Measurements from ENCODE around the gene CCDC63.

The CCDC63 gene

DNA sequence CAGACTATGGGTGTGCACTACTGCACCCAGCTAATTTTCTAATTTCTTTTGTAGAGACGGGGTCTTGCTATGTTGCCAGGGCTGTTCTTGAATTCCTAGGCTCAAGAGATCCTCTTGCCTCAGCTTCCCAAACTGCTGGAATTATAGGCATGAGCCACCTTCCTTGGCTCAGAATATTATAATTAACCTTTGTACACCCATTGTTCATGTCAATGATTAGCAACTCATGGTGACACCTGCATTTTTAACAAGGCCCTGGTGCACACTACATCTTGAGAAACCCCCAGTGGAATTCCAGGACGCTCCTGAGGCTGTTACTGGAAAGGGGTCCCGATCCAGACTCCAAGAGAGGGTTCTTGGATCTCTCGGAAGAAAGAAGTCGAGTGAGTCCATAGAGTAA is 28.3 kb upstream of the CCDC63 start:
- no peak overlapping the region for H3K4me3 ChIP-seq (ENCODE audit: low read length)
- H3K36me3 ChIP-seq (ENCODE audit: control insufficient read depth, insufficient read depth, low read length, severe bottlenecking) = no peaks in the 10 kb centered on the region
- no peaks in the 10 kb centered on the region for H3K9me3 ChIP-seq (ENCODE audit: control insufficient read depth, low read length)
- no peak overlapping the region for H3K9ac ChIP-seq (ENCODE audit: low read length)
- H3K27me3 ChIP-seq (replicated peaks; ENCODE audit: control insufficient read depth, insufficient read depth, low read length) = peaks cover 30% of the 10 kb centered on the region
- H3K4me1 ChIP-seq (ENCODE audit: control insufficient read depth, insufficient read depth, low read length) = no peaks in the 10 kb centered on the region
- no peak for DNase-seq (ENCODE audit: low read depth)

DNA sequence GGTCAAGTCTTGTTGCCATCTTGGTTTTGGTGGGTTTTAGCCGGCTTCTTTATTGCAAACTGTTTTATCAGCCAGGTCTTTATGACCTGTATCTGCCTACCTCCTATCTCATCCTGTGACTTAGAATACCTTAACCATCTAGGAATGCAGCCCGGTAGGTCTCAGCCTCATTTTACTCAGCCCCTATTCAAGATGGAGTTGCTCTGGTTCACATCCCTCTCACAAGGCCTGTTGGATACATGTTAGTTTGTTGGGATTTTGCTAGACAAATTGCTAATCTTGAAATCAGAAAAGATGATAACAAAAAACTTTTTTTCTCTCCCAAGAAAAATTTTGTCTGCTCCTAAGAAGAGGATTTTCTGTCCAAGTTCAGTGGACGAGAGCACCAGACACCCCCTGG is 27.6 kb upstream of the CCDC63 start:
- no peaks in the 10 kb centered on the region for H3K4me1 ChIP-seq (ENCODE audit: control insufficient read depth, insufficient read depth, low read length)
- H3K27me3 ChIP-seq (replicated peaks; ENCODE audit: control insufficient read depth, insufficient read depth, low read length) = peaks cover 30% of the 10 kb centered on the region
- H3K9me3 ChIP-seq (ENCODE audit: control insufficient read depth, low read length) = no peaks in the 10 kb centered on the region
- H3K9ac ChIP-seq (ENCODE audit: low read length) = no peak overlapping the region
- DNase-seq (ENCODE audit: low read depth) = no peak
- H3K36me3 ChIP-seq (ENCODE audit: control insufficient read depth, insufficient read depth, low read length, severe bottlenecking) = no peaks in the 10 kb centered on the region
- H3K4me3 ChIP-seq (ENCODE audit: low read length) = no peak overlapping the region

DNA sequence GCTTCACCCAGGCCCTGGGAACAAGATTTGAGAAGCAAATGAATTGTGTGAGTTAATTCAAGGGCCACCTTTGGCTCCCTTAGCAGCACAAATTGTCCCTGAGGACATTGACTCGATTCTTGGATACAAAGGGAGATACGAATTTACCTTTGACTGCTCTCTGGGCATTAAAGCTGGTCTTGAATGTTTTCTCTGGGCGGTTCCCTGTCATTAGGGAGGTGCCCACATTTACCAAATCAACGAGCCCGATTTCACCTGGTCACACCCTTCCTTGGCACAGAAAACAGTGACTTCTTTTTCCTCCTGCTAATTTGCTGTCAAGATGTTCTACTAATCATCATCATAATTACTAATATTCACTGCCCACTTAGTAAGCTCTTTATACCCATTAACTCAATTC is 27.1 kb upstream of the CCDC63 start:
- no peaks in the 10 kb centered on the region for H3K36me3 ChIP-seq (ENCODE audit: control insufficient read depth, insufficient read depth, low read length, severe bottlenecking)
- H3K4me3 ChIP-seq (ENCODE audit: low read length) = no peak overlapping the region
- DNase-seq (ENCODE audit: low read depth) = no peak
- H3K4me1 ChIP-seq (ENCODE audit: control insufficient read depth, insufficient read depth, low read length) = no peaks in the 10 kb centered on the region
- H3K9ac ChIP-seq (ENCODE audit: low read length) = no peak overlapping the region
- H3K27me3 ChIP-seq (replicated peaks; ENCODE audit: control insufficient read depth, insufficient read depth, low read length) = peaks cover 29% of the 10 kb centered on the region
- H3K9me3 ChIP-seq (ENCODE audit: control insufficient read depth, low read length) = no peaks in the 10 kb centered on the region

DNA sequence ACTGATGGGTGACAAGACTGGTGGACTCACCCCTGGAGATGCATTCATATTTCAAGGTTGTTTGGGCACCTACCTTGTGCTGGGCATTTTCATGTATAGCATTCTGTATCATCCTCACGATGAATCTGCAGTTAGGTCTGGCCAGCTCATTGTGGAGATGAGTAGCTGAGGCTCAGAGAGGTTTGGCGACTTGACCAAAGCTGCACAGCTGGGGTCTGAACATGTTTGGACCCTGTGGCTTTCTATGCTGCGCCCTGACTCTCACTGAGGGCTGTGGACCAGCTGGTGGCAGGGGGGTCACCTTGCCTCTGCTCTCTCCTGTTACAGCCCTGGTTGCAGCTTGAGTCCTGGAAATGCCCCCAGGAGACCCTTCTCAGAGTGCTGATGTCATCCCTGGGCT is 24.9 kb upstream of the CCDC63 start:
- no peak for DNase-seq (ENCODE audit: low read depth)
- no peaks in the 10 kb centered on the region for H3K9me3 ChIP-seq (ENCODE audit: control insufficient read depth, low read length)
- no peak overlapping the region for H3K4me3 ChIP-seq (ENCODE audit: low read length)
- peaks cover 26% of the 10 kb centered on the region for H3K27me3 ChIP-seq (replicated peaks; ENCODE audit: control insufficient read depth, insufficient read depth, low read length)
- H3K4me1 ChIP-seq (ENCODE audit: control insufficient read depth, insufficient read depth, low read length) = peaks cover 2% of the 10 kb centered on the region
- H3K36me3 ChIP-seq (ENCODE audit: control insufficient read depth, insufficient read depth, low read length, severe bottlenecking) = no peaks in the 10 kb centered on the region
- no peak overlapping the region for H3K9ac ChIP-seq (ENCODE audit: low read length)

DNA sequence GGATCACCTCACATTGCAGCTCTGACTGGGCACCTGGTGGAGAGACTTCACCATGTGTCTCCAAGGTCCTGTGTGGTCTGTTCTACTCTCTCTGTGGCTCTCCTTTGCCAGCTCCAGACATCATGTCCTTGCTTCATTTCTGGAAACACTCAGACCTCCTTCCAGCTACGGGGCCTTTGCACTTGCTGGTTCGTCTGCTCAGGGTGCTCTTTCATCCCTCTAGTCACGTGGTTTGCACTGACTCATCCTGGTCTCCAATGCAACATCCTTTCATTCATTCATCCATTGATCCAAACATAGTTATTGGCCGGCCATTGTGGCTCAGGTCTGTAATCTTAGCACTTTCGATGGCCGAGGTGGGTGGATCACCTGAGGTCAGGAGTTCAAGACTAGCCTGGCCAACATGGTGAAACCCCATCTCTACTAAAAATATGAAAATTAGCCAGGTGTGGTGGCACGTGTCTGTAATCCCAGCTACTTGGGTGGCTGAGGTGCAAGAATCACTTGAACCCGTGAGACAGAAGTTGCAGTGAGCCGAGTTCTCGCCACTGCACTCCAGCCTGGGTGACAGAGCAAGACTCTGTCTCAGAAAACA is 23.9 kb upstream of the CCDC63 start:
- Histone ChIP-seq H3K36me3 (ENCODE audit: control insufficient read depth, insufficient read depth, low read length, severe bottlenecking) (no peaks in the 10 kb centered on the region), H3K4me1 (ENCODE audit: control insufficient read depth, insufficient read depth, low read length) (peaks cover 4% of the 10 kb centered on the region), H3K9ac (ENCODE audit: low read length) (no peak overlapping the region), H3K9me3 (ENCODE audit: control insufficient read depth, low read length) (no peaks in the 10 kb centered on the region), H3K27me3 (replicated peaks; ENCODE audit: control insufficient read depth, insufficient read depth, low read length) (peaks cover 30% of the 10 kb centered on the region), H3K4me3 (ENCODE audit: low read length) (no peak overlapping the region)
- no peak for DNase-seq (ENCODE audit: low read depth)

DNA sequence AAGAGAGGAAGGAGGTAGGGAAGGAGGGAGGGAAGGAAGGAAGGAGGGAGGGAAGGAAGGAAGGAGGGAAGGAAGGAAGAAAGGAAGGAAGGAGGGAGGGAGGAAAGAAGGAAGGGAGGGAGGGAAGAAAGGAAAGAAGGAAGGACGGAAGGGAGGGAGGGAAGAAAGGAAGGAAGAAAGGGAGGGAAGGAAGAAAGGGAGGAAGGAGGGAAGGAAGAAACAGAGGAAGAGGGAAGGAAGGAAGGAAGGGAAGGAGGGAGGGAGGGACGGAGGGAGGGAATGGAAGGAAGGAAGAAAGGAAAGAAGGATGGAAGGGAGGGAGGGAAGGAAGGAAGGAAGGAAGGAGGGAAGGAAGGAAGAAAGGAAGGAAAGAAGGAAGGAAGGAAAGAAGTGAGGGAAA is 22.4 kb upstream of the CCDC63 start:
- Histone ChIP-seq H3K4me1 (ENCODE audit: control insufficient read depth, insufficient read depth, low read length) (peaks cover 4% of the 10 kb centered on the region), H3K36me3 (ENCODE audit: control insufficient read depth, insufficient read depth, low read length, severe bottlenecking) (no peaks in the 10 kb centered on the region), H3K9me3 (ENCODE audit: control insufficient read depth, low read length) (no peaks in the 10 kb centered on the region), H3K4me3 (ENCODE audit: low read length) (no peak overlapping the region), H3K9ac (ENCODE audit: low read length) (no peak overlapping the region), H3K27me3 (replicated peaks; ENCODE audit: control insufficient read depth, insufficient read depth, low read length) (peaks cover 33% of the 10 kb centered on the region)
- no peak for DNase-seq (ENCODE audit: low read depth)

DNA sequence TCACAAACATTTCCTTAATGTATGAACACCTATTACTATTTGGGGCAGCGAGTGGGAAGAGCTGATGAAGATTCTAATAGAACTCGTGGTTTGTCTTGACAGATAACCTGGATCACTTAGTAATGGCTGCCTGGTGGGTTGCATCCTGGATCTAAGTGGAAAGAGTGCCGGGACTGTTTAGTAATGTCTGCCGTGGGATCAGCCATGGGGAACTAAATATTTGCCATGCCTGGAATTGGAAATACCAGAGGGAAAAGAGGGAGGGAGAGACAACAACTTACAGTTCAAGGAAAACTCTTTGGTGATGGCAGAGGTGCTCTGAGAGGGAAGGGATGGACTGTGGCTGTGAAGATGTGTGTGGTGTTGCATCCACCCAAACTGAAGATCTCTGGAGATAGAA is 21.3 kb upstream of the CCDC63 start:
- Histone ChIP-seq H3K9me3 (ENCODE audit: control insufficient read depth, low read length) (no peaks in the 10 kb centered on the region), H3K9ac (ENCODE audit: low read length) (no peak overlapping the region), H3K4me1 (ENCODE audit: control insufficient read depth, insufficient read depth, low read length) (peaks cover 4% of the 10 kb centered on the region), H3K27me3 (replicated peaks; ENCODE audit: control insufficient read depth, insufficient read depth, low read length) (peaks cover 31% of the 10 kb centered on the region), H3K36me3 (ENCODE audit: control insufficient read depth, insufficient read depth, low read length, severe bottlenecking) (no peaks in the 10 kb centered on the region), H3K4me3 (ENCODE audit: low read length) (no peak overlapping the region)
- DNase-seq (ENCODE audit: low read depth) = no peak

DNA sequence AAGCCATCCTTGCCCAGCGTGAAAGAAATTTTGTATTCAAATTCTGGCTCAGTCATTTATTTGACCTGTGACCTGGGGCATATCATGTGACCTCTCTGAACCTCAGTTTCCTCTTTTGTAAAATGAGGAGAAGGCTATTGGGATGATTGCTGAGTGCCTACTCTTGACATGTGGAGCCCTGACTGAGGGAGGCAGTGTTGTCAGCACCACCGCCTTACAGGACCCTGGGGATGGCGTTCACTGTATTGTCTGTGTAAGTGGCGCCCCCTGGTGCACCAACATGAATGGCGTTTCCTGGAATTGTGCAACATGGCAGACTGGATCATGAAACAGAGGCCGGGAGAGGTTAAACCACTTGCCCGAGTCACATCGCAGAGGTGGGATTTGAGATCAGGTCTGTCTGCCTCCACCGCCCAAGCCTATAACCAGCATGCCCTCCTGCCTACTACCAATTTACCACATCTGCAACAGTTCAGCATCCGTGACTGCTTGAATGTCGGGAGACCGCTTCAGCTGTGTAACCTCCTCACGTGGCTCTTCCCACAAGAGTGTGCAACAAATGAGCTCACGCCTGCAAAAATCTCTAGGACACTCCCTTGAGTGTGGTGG is 20.1 kb upstream of the CCDC63 start:
- Histone ChIP-seq H3K9me3 (ENCODE audit: control insufficient read depth, low read length) (no peaks in the 10 kb centered on the region), H3K4me1 (ENCODE audit: control insufficient read depth, insufficient read depth, low read length) (peaks cover 4% of the 10 kb centered on the region), H3K9ac (ENCODE audit: low read length) (peak overlapping the region; percentile 64), H3K36me3 (ENCODE audit: control insufficient read depth, insufficient read depth, low read length, severe bottlenecking) (no peaks in the 10 kb centered on the region), H3K4me3 (ENCODE audit: low read length) (peak overlapping the region; percentile 82), H3K27me3 (replicated peaks; ENCODE audit: control insufficient read depth, insufficient read depth, low read length) (peaks cover 31% of the 10 kb centered on the region)
- peak; percentile 87 for DNase-seq (ENCODE audit: low read depth)

DNA sequence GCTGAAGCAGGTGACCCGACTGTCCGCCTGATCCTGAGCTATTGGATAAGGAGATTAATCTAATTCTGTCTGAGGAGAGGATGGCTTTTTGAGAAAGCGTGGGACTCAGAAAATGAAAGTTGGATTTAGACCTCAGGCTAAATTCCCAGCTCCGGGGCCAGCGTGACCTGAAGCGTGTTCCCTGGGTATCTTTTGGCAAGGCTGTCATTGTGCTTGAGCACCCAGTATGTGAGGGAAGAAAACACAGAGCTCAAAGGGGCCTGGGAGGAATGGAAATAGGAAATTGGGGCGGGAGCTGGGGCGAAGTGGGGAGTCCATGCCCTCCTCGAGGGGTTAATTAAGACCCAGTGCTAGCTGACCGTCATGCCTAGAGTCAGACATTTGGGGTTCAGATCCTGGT is 17.5 kb upstream of the CCDC63 start:
- Histone ChIP-seq H3K9me3 (ENCODE audit: control insufficient read depth, low read length) (no peaks in the 10 kb centered on the region), H3K36me3 (ENCODE audit: control insufficient read depth, insufficient read depth, low read length, severe bottlenecking) (no peaks in the 10 kb centered on the region), H3K9ac (ENCODE audit: low read length) (no peak overlapping the region), H3K4me3 (ENCODE audit: low read length) (no peak overlapping the region), H3K4me1 (ENCODE audit: control insufficient read depth, insufficient read depth, low read length) (peaks cover 4% of the 10 kb centered on the region), H3K27me3 (replicated peaks; ENCODE audit: control insufficient read depth, insufficient read depth, low read length) (peaks cover 26% of the 10 kb centered on the region)
- no peak for DNase-seq (ENCODE audit: low read depth)

DNA sequence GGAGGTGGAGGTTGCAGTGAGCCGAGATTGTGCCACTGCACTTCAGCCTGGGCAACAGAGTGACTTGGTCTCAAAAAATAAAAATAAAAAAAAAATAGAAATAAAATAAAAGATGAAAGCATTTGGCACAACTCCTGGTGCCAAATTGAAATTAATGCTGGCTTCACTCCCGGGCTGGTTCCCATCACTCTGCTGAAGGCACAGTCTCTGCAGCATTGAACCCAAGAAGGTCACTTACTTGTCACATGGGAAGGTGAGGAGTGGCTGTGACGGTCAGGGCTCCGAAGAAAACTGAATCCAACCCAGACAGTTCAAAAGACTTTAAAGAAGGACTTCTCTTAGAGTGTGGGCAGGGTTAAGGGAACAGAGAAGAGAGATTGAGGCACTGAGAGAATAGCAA is 10.5 kb upstream of the CCDC63 start:
- Histone ChIP-seq H3K4me3 (ENCODE audit: low read length) (no peak overlapping the region), H3K27me3 (replicated peaks; ENCODE audit: control insufficient read depth, insufficient read depth, low read length) (peaks cover 30% of the 10 kb centered on the region), H3K36me3 (ENCODE audit: control insufficient read depth, insufficient read depth, low read length, severe bottlenecking) (no peaks in the 10 kb centered on the region), H3K4me1 (ENCODE audit: control insufficient read depth, insufficient read depth, low read length) (peaks cover 5% of the 10 kb centered on the region), H3K9ac (ENCODE audit: low read length) (no peak overlapping the region), H3K9me3 (ENCODE audit: control insufficient read depth, low read length) (no peaks in the 10 kb centered on the region)
- no peak for DNase-seq (ENCODE audit: low read depth)

DNA sequence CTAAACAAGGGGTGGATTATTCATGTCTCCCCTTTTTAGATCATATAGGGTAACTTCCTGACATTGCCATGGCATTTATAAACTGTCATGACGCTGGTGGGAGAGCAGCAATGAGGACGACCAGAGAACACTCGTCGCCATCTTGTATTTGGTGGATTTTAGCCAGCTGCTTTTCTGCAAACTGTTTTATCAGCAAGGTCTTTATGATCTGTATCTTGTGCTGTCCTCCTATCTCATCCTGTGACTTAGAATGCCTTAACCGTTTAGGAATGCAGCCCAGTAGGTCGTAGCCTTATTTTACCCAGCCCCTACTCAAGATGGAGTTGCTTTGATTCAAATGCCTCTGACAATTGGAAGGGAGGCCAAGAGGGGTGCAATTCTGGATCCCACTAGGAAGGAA is 5.8 kb upstream of the CCDC63 start:
- no peaks in the 10 kb centered on the region for H3K9me3 ChIP-seq (ENCODE audit: control insufficient read depth, low read length)
- no peak overlapping the region for H3K9ac ChIP-seq (ENCODE audit: low read length)
- H3K36me3 ChIP-seq (ENCODE audit: control insufficient read depth, insufficient read depth, low read length, severe bottlenecking) = no peaks in the 10 kb centered on the region
- DNase-seq (ENCODE audit: low read depth) = no peak
- H3K27me3 ChIP-seq (replicated peaks; ENCODE audit: control insufficient read depth, insufficient read depth, low read length) = peaks cover 40% of the 10 kb centered on the region
- peaks cover 12% of the 10 kb centered on the region for H3K4me1 ChIP-seq (ENCODE audit: control insufficient read depth, insufficient read depth, low read length)
- no peak overlapping the region for H3K4me3 ChIP-seq (ENCODE audit: low read length)

DNA sequence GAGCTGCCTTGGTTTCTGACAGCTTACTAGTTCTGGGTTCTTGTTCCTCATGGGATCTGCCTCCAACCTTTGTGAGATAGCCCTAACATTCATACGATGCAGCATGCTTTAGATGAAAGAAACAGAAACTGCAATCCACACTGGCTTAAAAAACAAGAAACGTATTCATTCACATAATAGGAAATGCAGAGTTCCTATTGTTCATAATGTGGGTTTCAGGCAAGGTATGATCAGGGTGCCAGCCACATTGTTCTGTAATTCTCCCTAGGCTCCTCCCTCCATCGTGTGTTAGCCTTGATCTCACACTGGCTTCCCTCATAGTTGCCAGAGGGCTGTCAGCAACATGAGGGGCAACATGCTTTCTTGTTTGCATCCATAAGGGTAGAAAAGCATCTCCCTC is 2.7 kb upstream of the CCDC63 start:
- Histone ChIP-seq H3K27me3 (replicated peaks; ENCODE audit: control insufficient read depth, insufficient read depth, low read length) (peaks cover 50% of the 10 kb centered on the region), H3K9ac (ENCODE audit: low read length) (no peak overlapping the region), H3K4me3 (ENCODE audit: low read length) (no peak overlapping the region), H3K4me1 (ENCODE audit: control insufficient read depth, insufficient read depth, low read length) (peaks cover 12% of the 10 kb centered on the region), H3K9me3 (ENCODE audit: control insufficient read depth, low read length) (no peaks in the 10 kb centered on the region), H3K36me3 (ENCODE audit: control insufficient read depth, insufficient read depth, low read length, severe bottlenecking) (no peaks in the 10 kb centered on the region)
- no peak for DNase-seq (ENCODE audit: low read depth)
